GM23338 (cell line): ENCODE data around the gene MCEE. TPM values are rescaled to one million over a fixed set of nuclear protein-coding genes. Genes with fewer than 3 reads are reported as not detected.

Source experiments
- ATAC-seq: fragments of 200-7000 bp; cut with Tn5 transposase; 3 replicates; pipeline ENCODE4 v1.9.1; 2020
- DNase-seq: peaks from one replicate; pipeline ENCODE4 v3.0.0-alpha.2; 2015; ENCODE audit warnings: low spot score
- H2AFZ ChIP-seq: fragments of 200-600 bp; sonication (generic); 2 replicates; pipeline ENCODE4 v1.8.0; 2016; ENCODE audit warnings: antibody characterized with exemption, mild to moderate bottlenecking, moderate library complexity
- H3F3A ChIP-seq: fragments of 200-600 bp; sonication (generic); replicated peaks from 2 replicates; pipeline ENCODE4 v1.8.0; 2017; ENCODE audit warnings: antibody characterized with exemption, mixed run types, low read depth
- H3K27ac ChIP-seq: fragments of 200-600 bp; sonication (generic); 2 replicates; pipeline ENCODE4 v1.6.1; 2016; ENCODE audit warnings: low read depth
- H3K27me3 ChIP-seq: fragments of 200-600 bp; sonication (generic); 2 replicates; pipeline ENCODE4 v1.8.0; 2016; ENCODE audit warnings: mild to moderate bottlenecking, mixed run types, moderate library complexity; ENCODE audit not compliant: insufficient read depth
- H3K36me3 ChIP-seq: fragments of 200-600 bp; sonication (generic); 2 replicates; pipeline ENCODE4 v1.8.0; 2016; ENCODE audit warnings: mild to moderate bottlenecking; ENCODE audit not compliant: insufficient read depth
- H3K4me1 ChIP-seq: fragments of 200-600 bp; sonication (generic); 2 replicates; pipeline ENCODE4 v1.8.0; 2016; ENCODE audit warnings: mild to moderate bottlenecking, moderate library complexity; ENCODE audit not compliant: insufficient read depth
- H3K4me2 ChIP-seq: fragments of 200-600 bp; sonication (generic); 2 replicates; pipeline ENCODE4 v1.7.1; 2017; ENCODE audit warnings: mixed run types
- H3K4me3 ChIP-seq: fragments of 200-600 bp; sonication (generic); 2 replicates; pipeline ENCODE4 v1.6.1; 2016; ENCODE audit warnings: mixed run types
- H3K79me2 ChIP-seq: fragments of 200-600 bp; sonication (generic); replicated peaks from 2 replicates; pipeline ENCODE4 v1.8.0; 2017; ENCODE audit warnings: mild to moderate bottlenecking; ENCODE audit not compliant: insufficient read depth
- H3K9me2 ChIP-seq: fragments of 200-600 bp; sonication (generic); 2 replicates; pipeline ENCODE4 v1.8.0; 2017; ENCODE audit not compliant: insufficient read depth
- H4K20me1 ChIP-seq: fragments of 200-600 bp; sonication (generic); replicated peaks from 2 replicates; pipeline ENCODE4 v1.8.0; 2017; ENCODE audit warnings: mild to moderate bottlenecking; ENCODE audit not compliant: insufficient read depth
- H3K27ac Mint-ChIP-seq: 2 replicates; pipeline ENCODE4 v1.8.0; 2020; ENCODE audit warnings: inconsistent platforms, mild to moderate bottlenecking, moderate library complexity, mixed read lengths
- H3K27me3 Mint-ChIP-seq: 3 replicates; pipeline ENCODE4 v1.8.0; 2022; ENCODE audit warnings: low read depth, mild to moderate bottlenecking, moderate library complexity, mixed read lengths, inconsistent platforms; ENCODE audit not compliant: insufficient read depth, poor library complexity
- H3K36me3 Mint-ChIP-seq: 3 replicates; pipeline ENCODE4 v1.8.0; 2021; ENCODE audit warnings: low read depth, mild to moderate bottlenecking, inconsistent platforms, moderate library complexity, mixed read lengths
- H3K4me1 Mint-ChIP-seq: 3 replicates; pipeline ENCODE4 v1.8.0; 2020; ENCODE audit warnings: mild to moderate bottlenecking, inconsistent platforms, mixed read lengths
- H3K4me3 Mint-ChIP-seq: 3 replicates; pipeline ENCODE4 v1.8.0; 2021; ENCODE audit warnings: moderate library complexity, mild to moderate bottlenecking, inconsistent platforms, mixed read lengths
- H3K9me3 Mint-ChIP-seq: 3 replicates; pipeline ENCODE4 v1.8.0; 2020; ENCODE audit warnings: moderate library complexity, mild to moderate bottlenecking, inconsistent platforms, mixed read lengths
- CREB1 ChIP-seq: fragments of 250-450 bp; sonication (Bioruptor Pico); IDR thresholded peaks from 2 replicates; pipeline ENCODE4 v1.5.0; 2020; ENCODE audit warnings: low read depth, mild to moderate bottlenecking, moderate library complexity
- EZH2 ChIP-seq: fragments of 200-600 bp; sonication (generic); IDR thresholded peaks from one replicate; pipeline ENCODE4 v1.8.0; 2017; ENCODE audit warnings: antibody characterized with exemption, mild to moderate bottlenecking, low read depth; ENCODE audit not compliant: unreplicated experiment
- JUNB ChIP-seq: IDR thresholded peaks from one replicate; pipeline ENCODE4 v1.6.1; 2016; ENCODE audit warnings: antibody characterized with exemption; ENCODE audit not compliant: unreplicated experiment
- NANOG ChIP-seq: IDR thresholded peaks from 2 replicates; pipeline ENCODE4 v1.6.1; 2016; ENCODE audit warnings: antibody characterized with exemption, borderline replicate concordance
- POLR2AphosphoS5 ChIP-seq: IDR thresholded peaks from 2 replicates; pipeline ENCODE4 v1.6.1; 2016; ENCODE audit warnings: antibody characterized with exemption, low read depth
- REST ChIP-seq: IDR thresholded peaks from one replicate; pipeline ENCODE4 v1.6.1; 2018; ENCODE audit warnings: antibody characterized with exemption; ENCODE audit not compliant: unreplicated experiment
- STAT1 ChIP-seq: IDR thresholded peaks from one replicate; pipeline ENCODE4 v1.6.1; 2016; ENCODE audit warnings: antibody characterized with exemption; ENCODE audit not compliant: unreplicated experiment
- ZNF114 ChIP-seq: fragments of 250-450 bp; sonication (Bioruptor Pico); IDR thresholded peaks from 2 replicates; pipeline ENCODE4 v1.5.0; 2020; ENCODE audit warnings: mild to moderate bottlenecking, moderate library complexity
- ZNF331 ChIP-seq: fragments of 250-450 bp; sonication (Bioruptor Pico); IDR thresholded peaks from 2 replicates; pipeline ENCODE4 v1.5.0; 2020; ENCODE audit warnings: low read depth, mild to moderate bottlenecking, moderate library complexity
- polyA plus RNA-seq: library from polyadenylated mRNA; unstranded; fragments of >200 nt; fragmentation: Nextera tagmentation; extraction: Ambion mirVana; gene quantifications from 2 replicates; pipeline ENCODE4 v1.2.1, GENCODE V29; 2016
- total RNA-seq: library from RNA; depleted of rRNA; stranded (reverse); fragments of >200 nt; shearing (Covaris generic); gene quantifications from 2 replicates; pipeline ENCODE4 v1.2.3, GENCODE V29; 2014
- TF ChIP-seq, protein P1 (sequence below), 2 experiments: fragments of 200-600 bp in 1 of 2; sonication (generic) in 1 of 2; conservative IDR thresholded peaks; 2 replicates each; pipeline versions ENCODE4 v1.5.1 to v1.6.1; 2016 to 2017; ENCODE audit warnings: antibody characterized with exemption in 2 of 2, low read depth in 2 of 2, mild to moderate bottlenecking in 2 of 2, moderate library complexity in 1 of 2
- TF ChIP-seq, protein P2 (sequence below): IDR thresholded peaks from 2 replicates; pipeline ENCODE4 v1.6.1; 2016; ENCODE audit warnings: antibody characterized with exemption

Gene MCEE
- total and polyA plus RNA-seq, 2 experiments from 2014 or later, result 8.4 to 26.2 TPM

DNA sequence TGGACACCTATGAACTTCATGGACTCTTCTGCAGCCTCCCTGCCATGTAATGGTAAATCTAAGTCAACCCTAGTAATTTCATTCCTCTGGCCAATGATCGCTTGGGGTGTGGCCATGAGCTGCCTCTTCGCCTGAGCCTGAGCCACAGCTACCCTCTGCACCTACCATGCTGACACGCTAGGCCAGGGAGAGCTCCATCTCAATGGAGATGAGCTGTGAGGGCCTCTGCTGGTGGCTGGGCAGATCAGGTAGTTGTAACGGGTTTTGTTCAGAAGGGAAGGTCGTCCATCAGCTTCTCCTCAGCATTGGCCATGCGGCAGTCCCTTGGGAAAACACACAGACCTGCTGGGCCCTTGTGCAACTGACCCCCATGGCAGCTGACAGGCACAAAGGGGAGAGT lies 24.8 kb upstream of the MCEE start:
- Mint-ChIP-seq H3K36me3 (peaks cover 8% of the 10 kb centered on the region), H3K4me1 (peaks cover 16% of the 10 kb centered on the region), H3K4me3 (no peak overlapping the region), H3K27ac (no peak overlapping the region), H3K27me3 (peaks cover 15% of the 10 kb centered on the region), H3K9me3 (no peaks in the 10 kb centered on the region)
- TF ChIP-seq, protein P1, sequence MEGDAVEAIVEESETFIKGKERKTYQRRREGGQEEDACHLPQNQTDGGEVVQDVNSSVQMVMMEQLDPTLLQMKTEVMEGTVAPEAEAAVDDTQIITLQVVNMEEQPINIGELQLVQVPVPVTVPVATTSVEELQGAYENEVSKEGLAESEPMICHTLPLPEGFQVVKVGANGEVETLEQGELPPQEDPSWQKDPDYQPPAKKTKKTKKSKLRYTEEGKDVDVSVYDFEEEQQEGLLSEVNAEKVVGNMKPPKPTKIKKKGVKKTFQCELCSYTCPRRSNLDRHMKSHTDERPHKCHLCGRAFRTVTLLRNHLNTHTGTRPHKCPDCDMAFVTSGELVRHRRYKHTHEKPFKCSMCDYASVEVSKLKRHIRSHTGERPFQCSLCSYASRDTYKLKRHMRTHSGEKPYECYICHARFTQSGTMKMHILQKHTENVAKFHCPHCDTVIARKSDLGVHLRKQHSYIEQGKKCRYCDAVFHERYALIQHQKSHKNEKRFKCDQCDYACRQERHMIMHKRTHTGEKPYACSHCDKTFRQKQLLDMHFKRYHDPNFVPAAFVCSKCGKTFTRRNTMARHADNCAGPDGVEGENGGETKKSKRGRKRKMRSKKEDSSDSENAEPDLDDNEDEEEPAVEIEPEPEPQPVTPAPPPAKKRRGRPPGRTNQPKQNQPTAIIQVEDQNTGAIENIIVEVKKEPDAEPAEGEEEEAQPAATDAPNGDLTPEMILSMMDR (conservative IDR thresholded peaks at IDR 0.05; ENCODE audit: low read depth in 2 of 2), result peak; percentile 37 to 78
- no peak for TF ChIP-seq ZNF331 (CRISPR knock-in tag)
- H3F3A ChIP-seq, result no peaks in the 10 kb centered on the region
- DNase-seq (peak; percentile 57), ATAC-seq (peak; percentile 63)
- peaks cover 6% of the 10 kb centered on the region; the same call in 1 of the 2 replicates for H4K20me1 ChIP-seq
- no peak overlapping the region for H2AFZ ChIP-seq
- no peak overlapping the region for H3K4me2 ChIP-seq
- 0 out of 2 replicates have a peak, but pooled peaks cover 2% of the 10 kb centered on the region for H3K9me2 ChIP-seq
- no peak overlapping the region for H3K4me3 ChIP-seq
- H3K27me3 ChIP-seq, result no peaks in the 10 kb centered on the region
- H3K36me3 ChIP-seq, result peaks cover 1% of the 10 kb centered on the region; the same call in 1 of the 2 replicates
- no peaks in the 10 kb centered on the region for H3K79me2 ChIP-seq
- H3K27ac ChIP-seq, result no peak overlapping the region
- H3K4me1 ChIP-seq, result peaks cover 6% of the 10 kb centered on the region

DNA sequence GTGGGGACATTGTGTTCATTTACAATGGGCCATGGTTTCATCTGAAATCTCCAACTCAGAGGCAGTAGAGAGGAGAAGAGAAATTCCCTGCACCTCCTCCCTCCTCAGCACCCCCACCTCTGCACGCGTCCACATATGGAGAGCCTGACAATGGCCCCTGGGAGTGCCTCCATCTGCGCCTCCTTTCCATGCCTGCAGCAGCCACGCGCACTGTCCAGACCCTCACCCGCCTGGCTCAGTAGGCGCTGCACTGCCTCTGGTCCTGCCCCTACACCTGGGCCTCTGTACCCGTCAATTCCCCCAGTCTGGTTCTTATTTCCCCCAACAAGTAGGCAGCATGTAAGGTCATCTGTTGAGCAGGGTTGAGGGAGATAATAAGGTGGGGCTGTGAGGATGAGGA lies 24.2 kb upstream of the MCEE start:
- H3K79me2 ChIP-seq, result no peaks in the 10 kb centered on the region
- 0 out of 2 replicates have a peak, but pooled peaks cover 5% of the 10 kb centered on the region for H3F3A ChIP-seq
- peaks cover 11% of the 10 kb centered on the region for H3K36me3 Mint-ChIP-seq
- H3K4me3 ChIP-seq, result no peak overlapping the region
- H3K4me2 ChIP-seq, result no peak overlapping the region
- DNase-seq, result no peak
- H3K9me3 Mint-ChIP-seq, result no peaks in the 10 kb centered on the region
- H3K27ac ChIP-seq, result no peak overlapping the region
- H3K27me3 ChIP-seq, result no peaks in the 10 kb centered on the region
- no peak overlapping the region for H3K4me3 Mint-ChIP-seq
- H3K27me3 Mint-ChIP-seq, result peaks cover 15% of the 10 kb centered on the region
- peaks cover 5% of the 10 kb centered on the region; the same call in 1 of the 2 replicates for H3K36me3 ChIP-seq
- H3K9me2 ChIP-seq, result 0 out of 2 replicates have a peak, but pooled peaks cover 2% of the 10 kb centered on the region
- H2AFZ ChIP-seq, result no peak overlapping the region
- peaks cover 6% of the 10 kb centered on the region for H3K4me1 ChIP-seq
- H4K20me1 ChIP-seq, result peaks cover 6% of the 10 kb centered on the region; the same call in 1 of the 2 replicates
- no peak for ATAC-seq
- no peak overlapping the region for H3K27ac Mint-ChIP-seq
- peaks cover 16% of the 10 kb centered on the region for H3K4me1 Mint-ChIP-seq
- TF ChIP-seq CREB1 (CRISPR knock-in tag) (no peak), JUNB (no peak), NANOG (no peak), STAT1 (no peak), ZNF114 (CRISPR knock-in tag) (no peak), POLR2AphosphoS5 (no peak), REST (no peak), EZH2 (no peak), ZNF331 (CRISPR knock-in tag) (no peak)
- TF ChIP-seq, protein P2, sequence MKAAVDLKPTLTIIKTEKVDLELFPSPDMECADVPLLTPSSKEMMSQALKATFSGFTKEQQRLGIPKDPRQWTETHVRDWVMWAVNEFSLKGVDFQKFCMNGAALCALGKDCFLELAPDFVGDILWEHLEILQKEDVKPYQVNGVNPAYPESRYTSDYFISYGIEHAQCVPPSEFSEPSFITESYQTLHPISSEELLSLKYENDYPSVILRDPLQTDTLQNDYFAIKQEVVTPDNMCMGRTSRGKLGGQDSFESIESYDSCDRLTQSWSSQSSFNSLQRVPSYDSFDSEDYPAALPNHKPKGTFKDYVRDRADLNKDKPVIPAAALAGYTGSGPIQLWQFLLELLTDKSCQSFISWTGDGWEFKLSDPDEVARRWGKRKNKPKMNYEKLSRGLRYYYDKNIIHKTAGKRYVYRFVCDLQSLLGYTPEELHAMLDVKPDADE, result no peak
